HEK293 (cell line): Measurements from ENCODE around the gene THSD4.

ENCODE experiments used
- BCL11A ChIP-seq: fragments of 450-650 bp; formaldehyde crosslinking; IDR thresholded peaks from 2 replicates; pipeline ENCODE4 v1.5.1; 2016; ENCODE audit warnings: low read depth, missing biosample characterization, missing genetic modification characterization
- CTCF ChIP-seq: fragments of 450-650 bp; formaldehyde crosslinking; IDR thresholded peaks from 2 replicates; pipeline ENCODE4 v1.5.1; 2016; ENCODE audit warnings: missing biosample characterization, missing genetic modification characterization
- MYNN ChIP-seq: fragments of 450-650 bp; formaldehyde crosslinking; IDR thresholded peaks from 2 replicates; pipeline ENCODE4 v1.5.1; 2016; ENCODE audit warnings: missing biosample characterization, missing genetic modification characterization, borderline replicate concordance
- SP2 ChIP-seq: fragments of 450-650 bp; formaldehyde crosslinking; IDR thresholded peaks from 2 replicates; pipeline ENCODE4 v1.5.1; 2016; ENCODE audit warnings: missing biosample characterization, missing genetic modification characterization
- SP3 ChIP-seq: fragments of 450-650 bp; formaldehyde crosslinking; IDR thresholded peaks from 2 replicates; pipeline ENCODE4 v1.5.1; 2016; ENCODE audit warnings: missing biosample characterization, missing genetic modification characterization
- ZNF2 ChIP-seq: fragments of 450-650 bp; formaldehyde crosslinking; IDR thresholded peaks from 2 replicates; pipeline ENCODE4 v1.5.1; 2016; ENCODE audit warnings: missing biosample characterization, missing genetic modification characterization
- ZNF311 ChIP-seq: fragments of 450-650 bp; formaldehyde crosslinking; IDR thresholded peaks from 2 replicates; pipeline ENCODE4 v1.5.1; 2017; ENCODE audit warnings: missing biosample characterization, missing genetic modification characterization, borderline replicate concordance
- ZNF350 ChIP-seq: fragments of 450-650 bp; formaldehyde crosslinking; IDR thresholded peaks from 2 replicates; pipeline ENCODE4 v1.5.0; 2017; ENCODE audit warnings: missing biosample characterization, mild to moderate bottlenecking, missing genetic modification characterization
- ZNF664 ChIP-seq: fragments of 450-650 bp; formaldehyde crosslinking; IDR thresholded peaks from 2 replicates; pipeline ENCODE4 v1.5.1; 2016; ENCODE audit warnings: missing biosample characterization, missing genetic modification characterization
- ZNF704 ChIP-seq: fragments of 450-650 bp; formaldehyde crosslinking; IDR thresholded peaks from 2 replicates; pipeline ENCODE4 v1.5.1; 2016; ENCODE audit warnings: missing biosample characterization, missing genetic modification characterization
- ZNF707 ChIP-seq: fragments of 450-650 bp; formaldehyde crosslinking; IDR thresholded peaks from 2 replicates; pipeline ENCODE4 v1.5.1; 2016; ENCODE audit warnings: missing biosample characterization, missing genetic modification characterization
- ZNF747 ChIP-seq: fragments of 450-650 bp; formaldehyde crosslinking; IDR thresholded peaks from 2 replicates; pipeline ENCODE4 v1.5.1; 2016; ENCODE audit warnings: missing biosample characterization, missing genetic modification characterization

- TF ChIP-seq BCL11A (tag by site-specific recombination) (no peak), ZNF704 (tag by site-specific recombination) (no peak), SP2 (tag by site-specific recombination) (no peak), ZNF707 (tag by site-specific recombination) (no peak), CTCF (tag by site-specific recombination) (no peak), ZNF311 (no peak), MYNN (tag by site-specific recombination) (no peak), ZNF747 (tag by site-specific recombination) (no peak), ZNF350 (tag by site-specific recombination) (no peak), SP3 (tag by site-specific recombination) (no peak), ZNF664 (tag by site-specific recombination) (no peak), ZNF2 (no peak)
Observed at GRCh38 chr15:71097890-71098289, 17.4 kb upstream of the THSD4 start.
